HG03565 (cell line): ENCODE results near the gene SLC47A2.

ENCODE experiments used
- ATAC-seq: cut with Tn5 transposase; IDR thresholded peaks from one replicate; pipeline ENCODE4 v1.9.1; 2021; ENCODE audit warnings: mild to moderate bottlenecking, moderate library complexity; ENCODE audit not compliant: unreplicated experiment

SLC47A2 gene

DNA sequence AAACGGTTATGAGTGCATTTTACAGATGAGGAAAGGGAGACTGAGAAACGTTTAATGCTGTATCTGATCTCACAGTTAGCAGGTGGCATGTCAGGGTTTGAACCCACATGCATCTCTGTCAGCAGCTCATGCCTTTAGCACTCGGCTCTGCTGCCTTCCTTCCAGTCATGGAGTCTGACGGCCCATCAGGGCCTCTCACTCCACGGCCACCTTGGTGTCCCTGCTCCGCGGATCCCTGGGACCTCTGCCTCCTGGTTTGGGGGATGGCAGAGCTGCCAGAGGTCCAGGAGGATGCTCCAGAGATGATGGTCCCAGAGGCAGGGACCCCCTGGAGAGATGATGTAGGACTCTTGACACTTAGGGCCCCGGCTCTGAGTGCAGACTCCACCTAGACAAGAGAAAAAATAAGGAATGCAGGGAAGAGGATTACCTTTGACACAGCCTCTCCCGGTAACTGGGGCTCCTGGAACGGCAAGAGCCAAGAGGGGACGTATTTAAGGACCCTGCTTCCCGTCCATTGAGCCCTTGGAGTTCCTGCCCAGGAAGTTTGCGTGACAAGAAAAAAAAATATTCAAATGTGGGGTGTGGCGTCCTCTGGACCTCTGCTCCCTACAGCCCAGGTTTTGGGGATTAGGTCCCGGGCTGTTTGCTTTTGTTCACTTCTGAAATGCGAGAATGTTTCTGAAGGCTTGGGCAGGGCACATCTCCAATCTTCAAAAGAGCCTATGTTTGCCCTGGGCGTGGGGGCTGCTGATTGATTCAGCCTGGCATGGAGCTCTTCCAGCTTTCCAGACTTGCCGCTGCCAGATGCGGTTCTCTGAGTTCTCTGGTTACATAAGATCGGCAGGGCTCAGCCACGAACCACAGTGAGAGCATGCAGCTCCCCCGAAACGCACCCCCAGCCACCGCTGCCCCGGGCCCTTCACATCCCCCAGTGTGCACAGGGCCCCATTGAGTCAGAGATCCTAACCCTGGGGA lies 31.7 kb upstream of the SLC47A2 start, which contains the start of gene ALDH3A1:
Gene ALDH3A1, minus strand, starts transcription at position 470 of the 978 bp plus-strand sequence. CDS start 3,169 bp downstream, outside the sequence.
- no peak for ATAC-seq

DNA sequence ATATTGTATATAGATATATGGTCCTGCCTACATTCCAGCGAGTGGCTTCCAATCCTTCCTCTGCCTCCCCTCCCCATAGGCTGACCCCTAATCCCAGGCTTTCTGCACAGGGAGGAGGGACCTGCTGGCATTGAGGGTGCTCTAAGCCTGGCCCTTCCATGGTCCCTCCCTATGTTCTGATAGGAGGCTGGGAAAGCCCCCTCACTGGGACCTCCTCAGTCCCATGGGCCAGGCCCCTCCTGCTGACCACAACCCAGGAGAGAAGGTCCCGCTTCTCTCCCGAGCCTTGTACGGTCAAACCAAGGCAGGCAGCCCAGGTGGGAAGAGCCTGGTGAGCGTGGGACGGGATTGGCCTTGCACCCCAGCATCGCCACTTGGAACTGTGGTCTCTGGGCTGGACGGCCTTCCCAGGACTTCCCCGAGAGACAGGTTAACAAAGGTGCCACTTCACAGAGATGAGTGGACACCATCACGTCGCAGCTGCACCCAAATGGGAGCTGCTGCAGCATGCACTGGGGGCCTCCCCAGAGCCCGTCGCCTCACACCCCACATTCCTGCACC lies 30.9 kb upstream of the SLC47A2 start:
- ATAC-seq, result no peak

DNA sequence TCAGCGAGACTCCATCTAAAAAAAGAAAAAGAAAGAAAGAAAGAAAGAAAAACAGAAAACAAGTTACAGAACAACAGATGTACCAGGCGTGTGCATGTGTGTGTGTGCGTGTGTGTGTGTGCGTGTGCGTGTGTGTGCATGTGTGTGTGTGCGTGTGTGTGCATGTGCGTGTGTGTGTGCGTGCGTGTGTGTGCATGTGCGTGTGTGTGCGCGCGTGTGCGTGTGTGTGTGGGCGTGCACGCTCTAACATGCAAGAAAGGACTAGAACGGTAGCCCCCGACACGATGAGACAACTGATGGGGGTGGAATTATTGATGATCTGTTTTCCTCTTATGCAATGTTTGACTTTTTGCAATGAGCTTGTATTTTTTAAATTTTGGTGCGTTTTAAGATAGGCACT lies 30.1 kb upstream of the SLC47A2 start:
- no peak for ATAC-seq

DNA sequence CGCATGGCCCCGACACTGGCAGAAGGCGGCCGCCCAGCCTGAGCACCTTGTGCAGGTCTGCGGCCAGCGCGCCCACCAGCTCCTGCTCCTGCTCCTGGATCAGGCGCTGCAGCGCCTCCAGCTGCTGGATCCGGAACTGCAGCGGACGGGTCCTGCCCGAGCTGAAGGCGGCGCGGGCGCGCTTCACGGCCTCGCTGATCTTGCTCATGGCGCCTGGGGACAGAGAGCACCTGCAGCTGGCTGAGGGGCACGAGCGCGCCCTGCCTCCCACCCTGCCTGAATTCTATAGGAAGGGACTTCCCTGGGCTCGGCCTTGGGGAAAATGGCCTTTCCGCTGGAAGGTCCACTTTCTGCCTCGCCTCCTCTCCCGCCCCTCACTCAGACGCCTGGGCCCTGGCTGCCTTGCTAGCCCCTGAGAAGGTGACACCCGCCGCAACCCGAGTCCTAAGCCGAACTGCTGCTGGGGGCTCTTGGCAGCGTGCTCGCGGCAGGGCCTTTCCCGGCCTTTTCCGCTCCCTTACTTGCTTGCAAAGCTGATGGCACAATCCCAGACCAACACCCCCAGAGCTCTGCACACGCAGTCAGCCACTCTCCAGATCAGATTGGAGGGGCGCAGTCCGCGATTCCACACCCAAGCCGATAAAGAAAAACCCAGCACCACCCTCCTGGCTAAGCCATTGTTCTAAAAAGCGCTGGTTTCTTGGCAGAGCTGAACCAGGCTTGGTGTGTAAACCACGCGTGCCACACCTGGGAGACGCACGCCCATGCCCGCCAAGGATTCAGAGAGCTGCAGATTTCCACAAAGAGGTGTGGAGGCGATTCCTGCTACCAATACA lies 28.8 kb upstream of the SLC47A2 start:
- ATAC-seq, result no peak

DNA sequence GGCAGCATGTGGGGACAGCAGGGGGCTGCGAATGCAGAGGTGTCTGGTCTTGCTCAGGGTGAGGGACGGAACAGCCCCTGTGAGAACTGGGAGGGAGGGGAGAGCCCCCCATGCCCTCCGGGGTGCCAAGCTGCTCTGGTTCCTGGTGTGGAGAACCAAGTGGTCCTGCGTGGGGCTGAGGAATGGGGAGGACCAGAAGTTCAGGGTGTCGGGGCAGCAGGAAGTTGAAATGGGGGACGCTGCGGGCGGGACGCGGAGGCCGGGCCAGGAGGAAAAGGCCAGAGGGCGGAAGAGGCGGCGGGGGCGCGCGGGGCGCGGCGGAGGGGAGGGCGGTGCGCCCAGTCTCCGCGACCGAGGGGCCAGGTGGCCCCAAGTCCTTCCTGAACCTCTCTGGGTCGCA lies 28.1 kb upstream of the SLC47A2 start:
- no peak for ATAC-seq

DNA sequence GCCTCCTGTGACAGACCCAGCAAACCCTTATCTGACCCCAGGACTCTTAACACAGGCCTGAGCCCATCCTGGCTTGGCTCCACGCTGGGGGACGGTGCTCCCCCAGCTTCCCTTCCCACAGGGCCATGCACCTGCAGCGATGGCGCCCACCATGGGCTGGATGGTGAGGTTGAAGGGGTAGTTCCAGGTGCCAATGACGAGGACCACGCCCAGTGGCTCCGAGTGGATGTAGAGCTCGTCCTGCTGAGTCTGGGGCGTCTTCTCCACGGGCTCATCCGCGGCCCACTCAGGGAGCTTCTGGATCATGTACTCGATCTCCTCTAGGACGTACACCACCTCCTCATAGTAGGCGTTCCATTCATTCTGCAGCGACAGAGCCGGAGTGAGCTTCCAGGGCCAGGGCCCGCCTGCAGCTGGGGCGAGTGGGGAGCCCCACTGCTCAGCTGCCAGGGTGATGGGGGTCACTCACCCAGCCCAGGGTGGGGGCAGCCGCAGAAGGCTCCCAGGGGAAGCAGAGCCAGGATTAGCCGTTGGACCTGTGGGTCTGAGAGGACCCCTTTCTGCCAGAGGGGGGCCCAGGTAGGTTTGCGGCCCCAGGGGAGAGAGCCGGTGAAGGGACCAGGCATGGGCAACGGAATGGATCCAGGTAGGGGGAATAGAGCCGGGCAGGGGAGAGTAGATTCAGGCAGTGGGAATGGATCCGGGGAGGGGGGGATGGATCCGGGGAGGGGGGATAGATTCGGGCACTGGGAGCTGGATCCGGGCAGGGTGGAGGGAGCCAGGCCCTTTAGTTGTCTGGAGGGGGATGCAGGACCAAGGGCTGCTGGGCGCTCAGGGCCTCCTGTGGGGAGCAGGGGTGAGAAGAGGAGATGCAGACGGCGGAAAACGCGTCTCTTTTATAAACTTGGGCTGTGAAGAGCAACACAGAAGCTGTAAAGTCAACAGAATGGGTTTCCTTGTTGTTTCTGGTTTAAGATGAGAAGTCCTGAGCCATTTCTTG lies 27.0 kb upstream of the SLC47A2 start:
- no peak for ATAC-seq

DNA sequence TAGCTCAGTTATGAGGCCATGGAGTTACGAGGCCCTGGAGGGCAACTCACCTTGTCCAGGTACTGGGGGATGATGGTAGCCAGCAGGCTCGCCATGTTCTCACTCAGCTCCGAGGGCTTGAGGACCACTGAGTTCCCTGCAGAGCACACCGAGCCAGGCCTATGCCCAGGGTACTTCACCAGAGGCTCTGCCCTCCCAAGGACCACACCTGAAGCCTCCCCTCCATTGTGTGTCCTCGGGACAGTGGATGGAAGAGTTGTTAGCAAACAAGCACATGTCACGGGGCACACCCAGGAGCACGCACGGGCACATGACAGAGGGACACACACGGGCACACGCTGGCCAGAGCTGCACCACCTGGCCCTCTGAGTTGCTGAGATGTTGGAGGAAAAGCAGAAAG lies 26.1 kb upstream of the SLC47A2 start:
- ATAC-seq, result no peak

DNA sequence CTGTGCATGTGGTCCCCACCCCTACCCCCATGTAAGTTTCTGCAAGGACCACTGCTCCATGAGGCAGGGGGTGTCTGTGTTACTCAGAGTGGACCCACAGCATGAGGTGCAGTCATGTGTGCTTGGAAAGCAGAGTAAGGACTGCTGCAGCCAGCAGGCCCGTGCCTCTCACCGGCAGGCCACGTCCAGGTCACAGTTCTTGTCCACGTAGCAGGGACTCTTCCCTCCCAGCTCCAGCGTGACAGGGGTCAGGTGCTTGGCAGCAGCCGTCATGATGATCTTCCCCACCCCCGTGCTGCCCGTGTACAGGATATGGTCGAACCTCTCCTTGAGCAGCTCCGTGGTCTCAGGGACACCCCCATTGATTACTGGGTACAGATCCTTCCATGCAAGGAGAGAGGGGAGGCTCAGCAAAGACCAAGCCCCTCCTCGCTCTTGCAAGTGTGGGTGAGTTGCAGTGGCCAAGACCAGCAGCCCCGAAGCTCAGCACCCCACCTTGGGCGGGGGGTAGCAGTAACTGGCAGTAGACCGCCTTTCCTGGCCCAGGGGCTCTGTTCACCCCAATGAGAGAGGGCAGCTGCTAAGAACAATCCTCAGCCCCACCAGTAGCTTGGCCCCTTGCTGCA lies 25.6 kb upstream of the SLC47A2 start:
- ATAC-seq, result no peak

DNA sequence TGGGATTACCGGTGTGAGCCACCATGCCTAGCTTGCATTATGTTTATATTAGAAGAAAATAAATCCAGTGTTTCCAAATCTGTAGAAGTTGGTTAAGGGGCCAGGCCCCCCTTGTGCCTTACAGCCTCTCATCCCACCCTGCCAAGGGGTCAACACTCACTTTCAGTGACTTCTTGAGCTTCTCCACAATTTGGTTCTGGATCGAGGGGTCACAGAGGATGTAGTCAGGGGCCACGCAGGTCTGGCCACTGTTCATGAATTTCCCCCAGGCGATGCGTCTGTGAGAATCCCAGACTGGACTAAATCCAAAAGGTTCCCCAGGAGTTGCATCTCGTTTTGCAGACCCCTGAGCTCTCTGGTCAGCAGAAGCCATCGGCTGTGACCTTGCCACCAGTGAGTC lies 24.5 kb upstream of the SLC47A2 start:
- no peak for ATAC-seq

DNA sequence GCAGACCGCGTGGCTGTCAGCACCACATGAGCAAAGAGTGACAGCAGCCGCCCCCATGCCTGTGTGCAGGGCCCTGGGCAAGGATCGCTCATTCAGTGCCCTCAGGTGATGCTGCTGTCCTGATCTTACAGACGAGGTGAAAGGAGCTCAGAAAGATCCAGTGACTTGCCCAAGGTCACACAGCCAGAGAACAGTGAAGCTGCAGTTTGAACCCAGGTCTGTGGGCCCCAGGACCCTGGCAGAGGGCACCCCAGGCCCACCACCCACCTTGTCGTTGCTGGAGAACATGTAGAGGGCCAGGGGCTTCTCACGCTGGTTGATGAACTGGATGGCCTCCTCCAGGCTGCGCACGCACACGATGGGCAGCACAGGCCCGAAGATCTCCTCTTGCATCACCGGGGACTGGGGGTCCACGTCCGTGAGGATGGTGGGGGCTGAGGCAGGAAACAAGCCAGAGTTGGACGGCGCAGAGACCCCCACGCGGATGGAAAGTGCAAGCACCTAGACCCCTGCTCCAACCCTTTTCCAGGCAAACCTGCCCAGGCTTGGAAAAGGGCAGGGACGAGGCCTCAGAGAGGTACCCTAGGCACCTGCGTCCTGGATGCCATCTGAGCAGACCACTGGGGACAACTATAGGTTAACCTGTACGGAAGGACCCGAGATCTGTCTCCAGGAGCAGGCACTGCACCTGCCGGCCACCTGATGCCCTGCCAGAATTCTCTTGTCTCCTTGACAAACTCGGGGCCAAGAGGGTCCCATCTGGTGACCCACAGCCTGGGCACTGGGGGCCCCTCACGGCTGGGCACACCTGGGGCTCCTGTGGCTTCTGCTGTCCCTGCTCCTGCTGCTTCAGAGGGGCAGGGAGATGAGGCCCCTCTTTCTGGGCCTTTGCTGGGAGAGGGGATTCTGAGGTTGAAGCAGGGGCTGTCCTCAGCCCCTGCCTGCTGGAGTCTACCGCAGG lies 23.1 kb upstream of the SLC47A2 start:
- no peak for ATAC-seq

DNA sequence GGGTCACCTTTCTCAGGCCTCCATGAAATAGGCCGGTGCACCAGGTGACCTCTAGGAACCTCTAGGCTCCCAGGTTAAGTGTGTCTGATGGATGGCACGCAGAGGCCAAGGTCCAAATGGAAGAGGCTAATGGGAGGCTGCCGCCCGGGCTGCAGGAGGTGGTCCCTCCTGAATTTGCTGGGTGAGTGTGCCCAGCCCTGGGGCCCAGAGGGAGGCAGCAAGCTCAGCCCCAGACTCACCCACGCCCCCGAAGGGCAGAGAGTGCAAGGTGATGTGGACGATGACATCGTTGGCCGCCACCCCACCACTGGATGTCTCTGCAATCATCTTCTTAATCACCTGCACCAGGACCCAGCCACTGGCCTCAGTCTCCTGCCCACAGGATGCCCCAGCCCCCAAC lies 22.4 kb upstream of the SLC47A2 start:
- no peak for ATAC-seq

DNA sequence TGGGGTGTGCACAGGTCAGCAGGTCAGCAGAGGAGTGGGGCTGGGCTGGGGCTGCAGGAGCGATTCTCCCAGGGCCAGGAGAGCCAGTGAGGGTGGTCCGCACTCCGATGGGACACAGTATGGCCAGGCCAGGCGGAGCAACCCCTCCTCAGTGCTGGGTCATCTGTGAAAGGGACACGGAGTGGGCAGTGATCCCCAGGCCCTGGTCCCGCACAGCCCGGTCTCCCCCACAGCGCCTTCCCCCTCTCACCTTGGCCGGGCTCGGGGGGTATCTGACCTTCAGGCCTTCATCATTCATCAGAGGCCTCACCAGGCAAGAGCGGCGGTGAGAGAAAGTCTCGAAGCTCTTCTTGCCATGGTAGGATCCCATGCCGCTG lies 21.7 kb upstream of the SLC47A2 start:
- ATAC-seq, result no peak

DNA sequence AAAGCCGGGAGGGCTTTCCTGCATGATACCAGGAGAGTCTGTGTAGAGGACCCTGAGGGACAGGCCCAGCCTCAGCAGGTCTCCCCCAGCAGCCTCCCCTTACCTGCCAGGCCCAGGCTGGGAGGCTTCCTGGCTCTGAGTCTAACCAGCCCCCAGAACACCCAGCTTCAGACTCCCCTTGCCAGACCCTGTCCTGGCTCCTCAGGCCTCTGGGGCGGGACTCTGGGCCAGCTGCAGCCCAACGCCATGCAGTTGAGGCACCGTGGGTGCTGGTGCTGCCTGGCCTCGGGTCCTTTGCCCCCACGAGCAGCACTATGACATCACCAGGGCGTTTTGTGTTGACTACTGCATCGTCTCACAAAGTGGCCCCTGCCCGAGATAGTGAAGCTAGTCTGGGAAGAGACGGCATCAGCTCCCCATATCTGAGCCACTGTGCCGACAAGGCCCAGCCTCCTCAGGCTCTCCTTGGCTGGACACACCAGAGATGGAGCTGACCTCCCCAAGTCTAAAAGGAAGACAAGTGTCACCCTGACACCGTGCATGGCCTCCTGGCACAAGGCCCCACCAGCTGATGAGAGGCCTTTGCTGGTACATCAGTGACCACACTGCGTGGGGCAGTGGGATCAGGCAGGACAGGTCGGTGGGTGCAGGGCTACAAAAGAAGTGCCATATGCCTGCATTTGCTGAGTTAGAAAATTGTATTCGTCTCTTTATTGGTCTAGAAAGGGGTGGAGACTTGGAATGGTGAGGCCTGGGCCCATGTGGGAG lies 21.1 kb upstream of the SLC47A2 start:
- no peak for ATAC-seq

DNA sequence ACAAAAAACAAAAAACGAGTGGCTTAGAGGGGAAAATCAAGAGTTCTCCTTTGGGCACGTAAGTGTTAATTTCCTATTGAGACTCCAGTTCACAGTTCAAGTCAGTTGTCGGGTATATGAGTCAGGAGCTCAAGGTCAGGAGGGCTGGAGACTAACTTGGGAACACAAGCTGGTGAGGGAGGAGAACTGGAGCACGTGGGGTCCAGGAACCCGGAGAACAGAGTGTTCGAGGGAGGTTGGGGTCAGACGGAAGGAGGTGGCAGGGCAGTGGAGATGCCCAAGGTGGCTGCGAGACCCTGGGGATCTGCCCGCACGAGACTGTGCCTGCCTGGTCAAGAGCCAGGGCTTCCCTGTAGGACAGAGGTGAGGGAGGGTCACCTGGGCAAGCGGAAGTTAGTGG lies 19.7 kb upstream of the SLC47A2 start:
- ATAC-seq, result no peak

DNA sequence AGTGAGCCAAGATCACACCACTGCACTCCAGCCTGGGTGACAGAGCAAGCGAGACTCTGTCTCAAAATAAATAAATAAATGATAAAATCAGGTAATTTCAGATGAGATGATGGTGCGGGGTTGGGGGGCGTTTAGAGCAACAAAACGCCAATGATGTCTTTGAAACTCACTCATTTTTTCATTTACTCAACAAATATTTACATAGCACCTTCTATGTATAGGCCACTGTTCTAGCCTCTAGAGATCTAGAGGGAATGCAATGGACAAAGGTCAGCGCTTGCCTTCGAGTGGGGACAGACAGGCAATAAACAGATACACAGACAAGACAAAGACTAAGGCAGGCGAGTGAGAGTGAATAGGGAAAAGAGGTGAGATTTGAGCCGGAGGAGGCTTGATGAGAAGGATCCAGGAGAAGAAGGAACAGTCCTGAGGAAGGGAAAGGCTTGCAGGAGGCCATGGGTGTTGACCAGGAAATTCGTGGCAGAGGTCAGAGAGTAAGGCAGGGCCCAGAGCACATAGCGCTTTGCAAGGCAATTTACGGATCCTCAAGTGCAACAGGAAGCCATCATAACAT lies 17.7 kb upstream of the SLC47A2 start:
- ATAC-seq, result no peak

DNA sequence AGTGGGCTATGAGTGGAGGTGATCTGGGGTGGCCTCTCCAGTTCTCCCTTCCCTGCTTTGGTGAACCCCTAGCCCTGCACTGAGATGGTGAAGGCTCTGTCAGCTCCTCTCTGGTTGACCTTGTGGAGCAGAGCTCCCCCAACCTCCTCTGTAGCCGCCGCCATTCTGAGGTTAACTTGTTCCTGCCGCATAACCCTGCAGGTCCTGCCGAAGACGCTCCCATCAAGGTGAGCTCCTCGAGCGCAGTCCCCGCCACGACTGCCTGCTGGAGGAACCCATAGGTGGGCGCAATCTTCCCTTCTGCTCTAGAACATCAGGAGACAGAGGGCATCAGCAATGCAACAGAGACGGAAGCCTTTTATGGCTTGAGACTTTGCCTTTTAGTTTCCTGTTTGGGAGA lies 15.2 kb upstream of the SLC47A2 start:
- no peak for ATAC-seq

DNA sequence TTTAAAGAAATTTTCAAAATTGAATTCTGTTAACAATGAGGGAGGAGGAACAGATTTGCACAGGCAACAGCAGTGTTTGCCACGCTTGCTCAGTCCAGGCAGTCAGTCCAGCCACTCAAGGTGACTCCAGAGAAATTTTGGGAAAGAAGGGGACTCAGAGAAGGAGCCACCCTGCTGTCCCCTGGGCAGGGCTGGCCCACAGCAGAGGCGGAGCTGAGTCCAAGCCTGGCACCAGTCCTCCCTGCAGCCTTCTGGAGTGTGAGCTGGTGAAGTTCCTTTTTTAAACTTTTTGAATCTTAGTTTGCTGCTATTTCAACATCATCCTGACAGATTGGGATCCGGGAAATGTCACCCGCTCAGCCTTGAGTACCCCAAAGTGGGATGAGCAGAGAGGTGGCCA lies 14.5 kb upstream of the SLC47A2 start:
- no peak for ATAC-seq

DNA sequence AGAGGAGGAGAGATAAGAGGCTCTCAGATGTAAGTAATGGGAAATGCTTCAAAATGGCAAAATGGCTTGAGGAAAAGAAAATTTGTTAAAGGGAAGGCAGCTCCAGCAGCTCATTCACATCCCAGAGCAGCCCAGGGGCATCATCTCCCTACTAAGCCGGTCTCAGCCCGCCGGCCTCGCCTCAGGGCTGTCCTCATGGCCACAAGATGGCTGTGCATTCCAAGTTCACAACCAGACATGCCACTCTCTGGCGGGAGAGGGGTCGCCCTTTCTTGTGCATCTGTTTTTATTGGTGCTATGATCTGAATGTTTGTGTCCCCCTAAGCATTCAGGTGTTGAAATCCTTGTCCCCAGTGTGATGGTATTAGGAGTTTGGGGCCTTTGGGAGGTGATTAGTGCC lies 13.5 kb upstream of the SLC47A2 start:
- no peak for ATAC-seq
